ENCODE results near the gene UNC5C.

The UNC5C gene

DNA sequence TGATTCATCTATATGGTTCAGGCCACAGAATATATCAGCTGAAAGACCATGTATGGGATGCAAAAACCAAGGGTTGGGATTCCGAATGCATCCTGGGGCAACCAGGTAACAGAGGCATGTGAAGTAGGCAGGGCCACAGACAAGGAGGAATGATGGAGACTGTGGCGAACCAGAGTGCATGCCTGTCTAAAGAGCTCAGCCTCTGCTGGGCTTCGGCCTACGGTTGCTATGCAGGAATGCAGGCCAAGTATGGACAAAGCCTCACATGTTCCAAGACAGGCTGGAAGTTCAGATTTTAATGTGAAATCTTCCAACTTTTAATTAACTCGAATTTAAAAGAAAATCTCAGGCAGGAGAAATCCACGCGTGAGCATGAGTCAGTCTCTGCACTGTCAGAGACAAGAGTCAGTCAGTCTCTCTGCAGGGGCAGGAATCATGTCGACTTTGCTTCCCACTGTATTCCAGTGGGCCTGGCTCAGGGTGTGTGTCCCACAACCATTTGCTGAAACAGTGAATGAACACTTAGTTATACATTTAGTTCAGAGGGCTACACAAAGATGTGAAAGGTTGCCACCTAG is 344.4 kb downstream of the UNC5C start:
- no peak overlapping the region for H3K27ac ChIP-seq (ENCODE audit: low read depth, low read length)
- H3K9ac ChIP-seq (ENCODE audit: low read length in 5 of 5): no peak overlapping the region

DNA sequence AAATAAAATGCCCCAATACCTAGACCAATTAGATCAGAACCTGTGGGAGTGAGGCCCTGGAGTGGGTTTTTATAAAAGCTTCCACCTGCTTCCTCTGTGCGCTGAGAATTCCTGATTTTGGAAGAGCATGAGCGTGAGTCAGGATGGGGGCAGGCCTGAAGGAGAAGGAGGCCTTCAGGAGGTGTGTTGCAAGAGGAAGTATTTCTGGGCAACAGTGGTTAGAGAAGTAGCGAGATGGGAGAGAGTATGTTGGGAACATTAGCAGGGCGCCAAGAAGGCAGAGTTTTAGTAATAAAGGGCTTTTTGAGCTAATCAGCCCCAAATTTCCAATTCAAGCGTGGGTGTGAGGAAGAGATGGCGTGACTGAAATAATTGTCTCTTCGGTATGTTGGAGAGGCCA is 349.8 kb downstream of the UNC5C start:
- Histone ChIP-seq H3K4me1 (ENCODE audit: control insufficient read depth in 5 of 5, insufficient read depth in 5 of 5, low read length in 5 of 5) (no peaks in the 10 kb centered on the region), H3K36me3 (ENCODE audit: control insufficient read depth in 5 of 5, insufficient read depth in 5 of 5, low read length in 5 of 5) (peaks cover 0 to 3% (median 0%) of the 10 kb centered on the region in 5 donors), H3K9ac (ENCODE audit: low read length in 5 of 5) (no peak overlapping the region), H3K9me3 (ENCODE audit: control insufficient read depth in 5 of 5, low read length in 5 of 5) (no peaks in the 10 kb centered on the region), H3K27ac (ENCODE audit: low read depth, low read length) (no peak overlapping the region), H3K4me3 (ENCODE audit: low read depth in 1 of 5, low read length in 5 of 5) (no peak overlapping the region), H3K27me3 (ENCODE audit: control insufficient read depth in 5 of 5, insufficient read depth in 4 of 5, low read length in 5 of 5) (no peaks in the 10 kb centered on the region)

More for the DNA sequence above, 344.4 kb downstream of the UNC5C start:
- Histone ChIP-seq H3K27me3 (ENCODE audit: control insufficient read depth in 5 of 5, insufficient read depth in 4 of 5, low read length in 5 of 5) (no peaks in the 10 kb centered on the region), H3K9me3 (ENCODE audit: control insufficient read depth in 5 of 5, low read length in 5 of 5) (no peaks in the 10 kb centered on the region), H3K4me1 (ENCODE audit: control insufficient read depth in 5 of 5, insufficient read depth in 5 of 5, low read length in 5 of 5) (peaks cover 0 to 5% (median 0%) of the 10 kb centered on the region in 5 donors), H3K4me3 (ENCODE audit: low read depth in 1 of 5, low read length in 5 of 5) (no peak overlapping the region), H3K36me3 (ENCODE audit: control insufficient read depth in 5 of 5, insufficient read depth in 5 of 5, low read length in 5 of 5) (peaks cover 0 to 4% (median 0%) of the 10 kb centered on the region in 5 donors)

DNA sequence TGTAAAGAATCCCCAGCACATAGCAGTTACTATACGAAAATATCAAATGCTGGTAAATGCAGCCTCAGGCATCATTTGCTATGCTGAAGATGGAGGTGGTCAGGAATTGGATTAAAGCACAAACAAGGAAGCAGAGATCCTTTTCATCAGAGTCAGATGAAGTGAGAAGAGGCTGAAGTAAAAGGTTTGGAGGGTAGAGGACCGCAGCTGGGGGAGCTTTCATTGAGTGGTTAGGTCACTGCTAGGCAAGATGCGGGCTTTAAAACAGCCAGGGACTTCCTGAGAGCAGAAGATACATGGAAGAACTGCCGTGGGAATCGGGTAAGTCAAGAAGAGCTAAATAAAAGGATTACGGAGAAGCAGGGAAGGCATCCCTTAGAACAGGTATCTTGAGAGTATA is 351.4 kb downstream of the UNC5C start:
- H3K27me3 ChIP-seq (ENCODE audit: control insufficient read depth in 5 of 5, insufficient read depth in 4 of 5, low read length in 5 of 5): peaks cover 0 to 4% (median 0%) of the 10 kb centered on the region in 5 donors
- H3K9ac ChIP-seq (ENCODE audit: low read length in 5 of 5): no peak overlapping the region
- H3K4me3 ChIP-seq (ENCODE audit: low read depth in 1 of 5, low read length in 5 of 5): no peak overlapping the region
- H3K36me3 ChIP-seq (ENCODE audit: control insufficient read depth in 5 of 5, insufficient read depth in 5 of 5, low read length in 5 of 5): no peaks in the 10 kb centered on the region
- no peaks in the 10 kb centered on the region for H3K4me1 ChIP-seq (ENCODE audit: control insufficient read depth in 5 of 5, insufficient read depth in 5 of 5, low read length in 5 of 5)
- no peak overlapping the region for H3K27ac ChIP-seq (ENCODE audit: low read depth, low read length)
- H3K9me3 ChIP-seq (ENCODE audit: control insufficient read depth in 5 of 5, low read length in 5 of 5): no peaks in the 10 kb centered on the region

DNA sequence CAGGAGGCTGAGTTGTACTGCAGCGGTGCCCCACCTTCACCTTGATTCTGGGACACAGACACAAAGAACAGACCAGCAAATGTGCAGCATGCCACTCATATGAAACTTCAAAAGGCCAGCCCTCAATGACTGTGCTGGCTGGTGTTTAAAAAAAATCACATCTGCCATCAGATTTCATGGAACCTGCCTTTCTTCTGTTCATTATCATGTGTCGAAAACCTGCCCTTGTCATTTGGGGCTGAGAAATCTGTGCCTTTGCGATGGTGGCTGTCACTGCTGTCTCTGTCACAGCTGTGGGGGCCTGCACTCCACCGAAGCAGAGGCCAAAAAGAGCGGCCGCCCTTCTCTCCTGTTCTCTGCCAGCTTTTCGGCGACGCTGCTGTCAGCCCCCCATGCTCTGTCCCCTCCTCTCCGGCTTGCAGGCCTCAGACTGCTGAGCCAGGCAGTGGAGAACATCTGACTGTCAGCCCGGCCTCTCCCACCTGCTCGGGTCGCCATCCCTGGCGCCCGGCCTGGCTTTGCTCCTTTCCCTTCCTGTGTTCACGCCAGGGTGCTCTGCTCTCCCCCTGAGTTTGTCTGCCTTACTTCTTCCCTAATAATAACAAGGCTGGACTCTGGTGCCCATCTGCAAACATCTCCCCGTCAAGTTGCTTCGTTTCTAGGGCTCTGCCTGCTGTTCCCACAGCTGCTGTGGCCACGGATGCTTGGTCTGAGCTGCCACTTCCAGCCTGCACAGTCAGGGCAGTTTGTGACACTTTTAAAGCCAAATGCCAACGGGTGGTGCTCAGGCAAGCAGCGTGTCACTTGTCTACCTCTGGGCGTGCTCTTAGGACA is 355.2 kb downstream of the UNC5C start:
- H3K36me3 ChIP-seq (ENCODE audit: control insufficient read depth in 5 of 5, insufficient read depth in 5 of 5, low read length in 5 of 5): no peaks in the 10 kb centered on the region
- H3K9ac ChIP-seq (ENCODE audit: low read length in 5 of 5): no peak overlapping the region
- no peaks in the 10 kb centered on the region for H3K9me3 ChIP-seq (ENCODE audit: control insufficient read depth in 5 of 5, low read length in 5 of 5)
- no peak overlapping the region for H3K4me3 ChIP-seq (ENCODE audit: low read depth in 1 of 5, low read length in 5 of 5)
- no peak overlapping the region for H3K27ac ChIP-seq (ENCODE audit: low read depth, low read length)
- peaks cover 0 to 4% (median 0%) of the 10 kb centered on the region in 5 donors for H3K27me3 ChIP-seq (ENCODE audit: control insufficient read depth in 5 of 5, insufficient read depth in 4 of 5, low read length in 5 of 5)
- no peaks in the 10 kb centered on the region for H3K4me1 ChIP-seq (ENCODE audit: control insufficient read depth in 5 of 5, insufficient read depth in 5 of 5, low read length in 5 of 5)

DNA sequence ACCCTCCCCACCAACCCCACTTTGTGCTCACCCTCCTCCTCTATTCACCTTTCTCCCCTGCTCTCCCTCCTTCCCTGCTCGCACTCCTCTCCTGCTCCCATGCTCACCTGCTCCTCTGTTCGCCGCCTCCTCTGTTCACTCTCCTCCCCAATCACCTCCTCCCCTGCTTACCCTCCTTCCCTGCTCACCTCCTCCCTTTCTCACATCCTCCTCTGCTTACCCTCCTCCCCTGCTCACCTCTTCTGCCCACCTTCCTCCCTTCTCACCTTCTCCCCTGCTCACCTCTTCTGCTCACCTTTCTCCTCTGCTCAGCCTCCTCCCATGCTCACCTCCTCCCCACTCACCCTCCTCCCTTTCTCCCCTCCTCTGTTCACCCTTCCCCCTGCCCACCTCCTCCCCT is 357.2 kb downstream of the UNC5C start:
- Histone ChIP-seq H3K4me1 (ENCODE audit: control insufficient read depth in 5 of 5, insufficient read depth in 5 of 5, low read length in 5 of 5) (no peaks in the 10 kb centered on the region), H3K36me3 (ENCODE audit: control insufficient read depth in 5 of 5, insufficient read depth in 5 of 5, low read length in 5 of 5) (no peaks in the 10 kb centered on the region), H3K27ac (ENCODE audit: low read depth, low read length) (no peak overlapping the region), H3K9ac (ENCODE audit: low read length in 5 of 5) (no peak overlapping the region), H3K27me3 (ENCODE audit: control insufficient read depth in 5 of 5, insufficient read depth in 4 of 5, low read length in 5 of 5) (peaks cover 0 to 4% (median 0%) of the 10 kb centered on the region in 5 donors), H3K4me3 (ENCODE audit: low read depth in 1 of 5, low read length in 5 of 5) (no peak overlapping the region), H3K9me3 (ENCODE audit: control insufficient read depth in 5 of 5, low read length in 5 of 5) (no peaks in the 10 kb centered on the region)

DNA sequence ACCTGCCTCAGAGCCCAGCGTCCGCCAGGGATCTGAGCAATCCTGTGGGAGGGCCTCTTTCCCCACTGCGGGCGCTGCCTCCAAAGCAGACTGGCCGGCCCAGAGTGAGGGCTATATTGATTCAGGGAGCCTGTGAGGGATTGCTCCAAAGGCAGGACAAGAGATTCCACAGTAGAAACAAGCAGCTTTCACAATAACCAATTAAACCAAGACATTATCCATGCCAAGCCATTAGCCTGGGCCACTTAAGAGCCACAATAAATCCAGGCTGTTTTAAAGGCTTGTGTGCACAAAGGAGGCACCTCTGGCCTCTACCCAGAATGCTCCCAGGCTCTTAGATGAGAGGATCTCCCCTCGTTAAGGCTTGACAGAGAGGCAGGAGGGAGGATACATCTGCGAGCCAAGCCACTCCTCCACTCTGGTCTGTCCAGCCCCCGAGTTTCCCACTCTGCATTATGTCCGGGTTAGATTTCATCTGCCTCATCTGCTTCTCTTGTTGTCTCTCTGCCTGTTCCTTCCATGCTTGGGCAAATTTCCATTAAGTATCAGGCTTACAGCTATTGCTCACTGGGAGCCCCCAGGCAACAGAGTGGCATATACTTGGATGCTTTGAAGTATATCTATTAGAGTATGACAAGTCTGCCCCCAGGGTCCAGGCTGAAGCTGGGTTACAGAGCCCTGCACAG is 357.9 kb downstream of the UNC5C start:
- Histone ChIP-seq H3K27me3 (ENCODE audit: control insufficient read depth in 5 of 5, insufficient read depth in 4 of 5, low read length in 5 of 5) (peaks cover 0 to 4% (median 0%) of the 10 kb centered on the region in 5 donors), H3K4me3 (ENCODE audit: low read depth in 1 of 5, low read length in 5 of 5) (no peak overlapping the region), H3K9me3 (ENCODE audit: control insufficient read depth in 5 of 5, low read length in 5 of 5) (no peaks in the 10 kb centered on the region), H3K27ac (ENCODE audit: low read depth, low read length) (no peak overlapping the region), H3K9ac (ENCODE audit: low read length in 5 of 5) (no peak overlapping the region), H3K4me1 (ENCODE audit: control insufficient read depth in 5 of 5, insufficient read depth in 5 of 5, low read length in 5 of 5) (no peaks in the 10 kb centered on the region), H3K36me3 (ENCODE audit: control insufficient read depth in 5 of 5, insufficient read depth in 5 of 5, low read length in 5 of 5) (no peaks in the 10 kb centered on the region)

DNA sequence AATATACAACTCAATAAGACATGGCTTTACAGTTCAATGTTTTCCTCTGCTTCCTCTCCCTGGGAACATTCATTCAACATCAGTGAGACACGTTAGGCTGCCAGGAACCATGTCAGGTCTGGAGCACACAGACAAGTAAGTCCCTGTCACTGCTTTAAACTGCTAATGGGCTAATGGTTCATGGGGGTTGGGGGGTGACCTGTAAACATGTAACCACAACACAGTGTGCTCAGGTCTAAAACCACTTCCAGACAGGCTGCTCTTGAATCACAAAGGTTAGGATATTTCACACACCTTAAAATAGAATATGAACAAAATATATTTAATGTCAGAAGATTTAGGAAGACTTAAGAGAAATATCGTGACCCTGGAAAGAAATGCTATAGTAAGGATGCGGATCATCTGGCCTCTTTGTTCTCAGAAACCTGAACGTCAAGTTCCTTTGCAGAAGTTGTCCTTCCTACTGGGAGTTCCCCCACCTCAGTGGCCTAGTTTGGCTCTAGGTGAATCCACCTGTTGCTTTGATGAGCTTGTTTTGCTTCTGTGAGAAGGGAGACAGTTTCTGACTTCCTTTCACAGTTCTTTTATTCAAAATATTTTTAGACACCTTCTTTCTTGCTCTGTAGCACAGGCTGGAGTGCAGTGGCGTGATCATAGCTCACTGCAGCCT is 359.9 kb downstream of the UNC5C start:
- peaks cover 0 to 4% (median 0%) of the 10 kb centered on the region in 5 donors for H3K27me3 ChIP-seq (ENCODE audit: control insufficient read depth in 5 of 5, insufficient read depth in 4 of 5, low read length in 5 of 5)
- H3K4me1 ChIP-seq (ENCODE audit: control insufficient read depth in 5 of 5, insufficient read depth in 5 of 5, low read length in 5 of 5): no peaks in the 10 kb centered on the region
- H3K9ac ChIP-seq (ENCODE audit: low read length in 5 of 5): no peak overlapping the region
- no peaks in the 10 kb centered on the region for H3K9me3 ChIP-seq (ENCODE audit: control insufficient read depth in 5 of 5, low read length in 5 of 5)
- no peak overlapping the region for H3K4me3 ChIP-seq (ENCODE audit: low read depth in 1 of 5, low read length in 5 of 5)
- H3K36me3 ChIP-seq (ENCODE audit: control insufficient read depth in 5 of 5, insufficient read depth in 5 of 5, low read length in 5 of 5): no peaks in the 10 kb centered on the region
- no peak overlapping the region for H3K27ac ChIP-seq (ENCODE audit: low read depth, low read length)

DNA sequence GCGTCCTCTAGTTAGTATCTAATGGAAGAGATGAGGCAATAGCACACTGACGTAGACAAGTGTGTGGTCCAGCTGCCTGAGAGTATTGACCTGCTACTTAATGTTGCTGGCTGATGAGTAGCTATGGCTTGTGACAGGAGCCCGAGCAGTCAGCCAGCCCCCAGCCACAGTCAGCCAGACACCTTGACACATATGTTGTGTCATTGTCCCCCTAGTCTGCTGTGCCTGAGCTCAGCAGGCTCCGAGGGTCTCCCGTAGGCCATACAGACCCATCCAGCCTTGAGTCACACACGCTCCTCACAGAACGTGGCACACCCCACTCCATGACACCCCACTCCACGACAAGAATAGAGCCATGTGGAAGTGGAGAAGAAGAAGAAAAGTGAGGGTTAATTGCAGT is 362.1 kb downstream of the UNC5C start:
- H3K9ac ChIP-seq (ENCODE audit: low read length in 5 of 5): no peak overlapping the region
- H3K27me3 ChIP-seq (ENCODE audit: control insufficient read depth in 5 of 5, insufficient read depth in 4 of 5, low read length in 5 of 5): no peaks in the 10 kb centered on the region
- H3K36me3 ChIP-seq (ENCODE audit: control insufficient read depth in 5 of 5, insufficient read depth in 5 of 5, low read length in 5 of 5): no peaks in the 10 kb centered on the region
- H3K27ac ChIP-seq (ENCODE audit: low read depth, low read length): no peak overlapping the region
- H3K4me1 ChIP-seq (ENCODE audit: control insufficient read depth in 5 of 5, insufficient read depth in 5 of 5, low read length in 5 of 5): no peaks in the 10 kb centered on the region
- no peak overlapping the region for H3K4me3 ChIP-seq (ENCODE audit: low read depth in 1 of 5, low read length in 5 of 5)
- H3K9me3 ChIP-seq (ENCODE audit: control insufficient read depth in 5 of 5, low read length in 5 of 5): no peaks in the 10 kb centered on the region

DNA sequence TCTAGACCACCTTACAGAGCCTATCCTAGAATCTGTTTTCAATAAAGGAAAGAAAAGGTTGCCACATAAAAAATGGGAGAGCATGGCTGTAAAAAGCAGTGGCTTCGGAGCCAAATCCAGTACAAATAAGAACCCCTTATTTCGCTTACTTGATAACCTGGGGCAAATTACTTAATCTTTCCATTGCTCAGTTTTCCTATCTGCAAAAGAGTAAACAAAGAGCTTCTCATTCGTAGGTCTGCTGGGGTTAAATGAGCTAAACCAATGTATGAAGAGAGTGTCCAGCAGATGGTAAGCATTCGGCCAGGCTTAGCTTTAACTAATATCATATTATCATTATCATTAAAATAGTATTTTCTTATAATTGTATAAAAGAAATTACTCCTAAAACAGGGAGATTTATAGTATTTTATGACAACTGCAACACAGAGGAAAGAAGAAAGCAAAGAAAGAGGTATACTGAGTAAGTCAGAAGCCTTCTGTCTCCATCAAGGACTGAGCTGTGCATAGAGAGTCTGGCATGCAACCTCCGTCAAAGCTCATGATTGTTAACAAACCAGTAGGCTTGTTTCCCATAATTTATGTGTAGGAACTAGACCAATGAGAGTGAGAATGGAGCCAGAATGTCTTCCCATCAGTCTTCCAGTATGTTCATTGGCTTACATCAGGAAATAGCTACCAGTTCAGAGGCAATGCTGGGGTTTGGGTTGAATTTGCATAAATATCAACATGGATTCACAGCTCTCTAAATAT is 364.9 kb downstream of the UNC5C start:
- Histone ChIP-seq H3K4me3 (ENCODE audit: low read depth in 1 of 5, low read length in 5 of 5) (no peak overlapping the region), H3K9ac (ENCODE audit: low read length in 5 of 5) (no peak overlapping the region), H3K9me3 (ENCODE audit: control insufficient read depth in 5 of 5, low read length in 5 of 5) (no peaks in the 10 kb centered on the region), H3K27ac (ENCODE audit: low read depth, low read length) (no peak overlapping the region), H3K27me3 (ENCODE audit: control insufficient read depth in 5 of 5, insufficient read depth in 4 of 5, low read length in 5 of 5) (peaks cover 0 to 5% (median 0%) of the 10 kb centered on the region in 5 donors), H3K36me3 (ENCODE audit: control insufficient read depth in 5 of 5, insufficient read depth in 5 of 5, low read length in 5 of 5) (peaks cover 0 to 3% (median 0%) of the 10 kb centered on the region in 5 donors), H3K4me1 (ENCODE audit: control insufficient read depth in 5 of 5, insufficient read depth in 5 of 5, low read length in 5 of 5) (no peaks in the 10 kb centered on the region)

Data from subcutaneous abdominal adipose tissue (tissue), 5 donors.